MM.1S (cell line): ENCODE results near the gene PCED1B.

Experiments
- DNase-seq: peaks from one replicate; pipeline ENCODE4 v3.0.0-alpha.2; 2015
- H2AFZ ChIP-seq: fragments of 300-600 bp; sonication (generic); 2 replicates; pipeline ENCODE4 v1.6.0; 2016; ENCODE audit warnings: antibody characterized with exemption, low read length
- H3F3A ChIP-seq: fragments of 300-600 bp; sonication (generic); 2 replicates; pipeline ENCODE4 v1.6.1; 2016; ENCODE audit warnings: mild to moderate bottlenecking, antibody characterized with exemption, low read length, moderate library complexity, mixed read lengths; ENCODE audit not compliant: insufficient read depth
- H3K27ac ChIP-seq: fragments of 300-600 bp; sonication (generic); 2 replicates; pipeline ENCODE4 v1.5.1; 2016; ENCODE audit warnings: mild to moderate bottlenecking, low read length
- H3K27me3 ChIP-seq: fragments of 300-600 bp; sonication (generic); replicated peaks from 2 replicates; pipeline ENCODE4 v1.6.0; 2016; ENCODE audit warnings: low read length; ENCODE audit not compliant: insufficient read depth
- H3K36me3 ChIP-seq: fragments of 300-600 bp; sonication (generic); replicated peaks from 2 replicates; pipeline ENCODE4 v1.6.1; 2016; ENCODE audit warnings: mild to moderate bottlenecking, low read length, mixed read lengths; ENCODE audit not compliant: insufficient read depth
- H3K4me1 ChIP-seq: fragments of 300-600 bp; sonication (generic); 2 replicates; pipeline ENCODE4 v1.6.1; 2016; ENCODE audit warnings: low read length, mixed read lengths
- H3K4me2 ChIP-seq: fragments of 300-600 bp; sonication (generic); 2 replicates; pipeline ENCODE4 v1.6.0; 2016; ENCODE audit warnings: low read depth, low read length
- H3K4me3 ChIP-seq: fragments of 300-600 bp; sonication (generic); 2 replicates; pipeline ENCODE4 v1.5.1; 2016; ENCODE audit warnings: low read length, mixed read lengths
- H3K79me2 ChIP-seq: fragments of 300-600 bp; sonication (generic); 2 replicates; pipeline ENCODE4 v1.6.1; 2016; ENCODE audit warnings: mixed run types, low read length, mixed read lengths
- H3K9ac ChIP-seq: fragments of 300-600 bp; sonication (generic); 2 replicates; pipeline ENCODE4 v1.6.1; 2016; ENCODE audit warnings: low read length, mixed read lengths
- H3K9me2 ChIP-seq: fragments of 300-600 bp; sonication (generic); replicated peaks from 2 replicates; pipeline ENCODE4 v1.6.1; 2016; ENCODE audit warnings: mild to moderate bottlenecking, low read length, mixed read lengths; ENCODE audit not compliant: insufficient read depth
- H3K9me3 ChIP-seq: fragments of 300-600 bp; sonication (generic); replicated peaks from 2 replicates; pipeline ENCODE4 v1.6.1; 2016; ENCODE audit warnings: mild to moderate bottlenecking, low read length, mixed read lengths; ENCODE audit not compliant: insufficient read depth
- H4K20me1 ChIP-seq: fragments of 300-600 bp; sonication (generic); 2 replicates; pipeline ENCODE4 v1.6.1; 2016; ENCODE audit warnings: mild to moderate bottlenecking, low read length, moderate library complexity, mixed read lengths; ENCODE audit not compliant: insufficient read depth
- CTCF ChIP-seq: fragments of 300-600 bp; sonication (generic); IDR thresholded peaks from 2 replicates; pipeline ENCODE4 v1.5.1; 2016; ENCODE audit warnings: antibody characterized with exemption, low read length, mixed read lengths
- EZH2 ChIP-seq: fragments of 300-600 bp; sonication (generic); optimal IDR thresholded peaks from 2 replicates; pipeline ENCODE3; 2017; ENCODE audit warnings: low read depth, mild to moderate bottlenecking, antibody characterized with exemption, low read length, mixed read lengths
- EZH2phosphoT487 ChIP-seq: fragments of 300-600 bp; sonication (generic); IDR thresholded peaks from 2 replicates; pipeline ENCODE4 v1.6.1; 2018; ENCODE audit warnings: antibody characterized with exemption, low read length

PCED1B gene

GRCh38 chr12:47067771-47068431, 11.5 kb upstream of the PCED1B start:
- Histone ChIP-seq H3K4me2 (no peak overlapping the region), H3K27me3 (no peaks in the 10 kb centered on the region), H3K9me2 (no peaks in the 10 kb centered on the region), H3F3A (no peaks in the 10 kb centered on the region), H3K27ac (no peak overlapping the region), H4K20me1 (no peaks in the 10 kb centered on the region), H3K9ac (no peak overlapping the region), H3K4me3 (no peak overlapping the region), H2AFZ (no peak overlapping the region), H3K4me1 (no peaks in the 10 kb centered on the region), H3K9me3 (no peaks in the 10 kb centered on the region), H3K79me2 (no peaks in the 10 kb centered on the region), H3K36me3 (no peaks in the 10 kb centered on the region)
- no peak for DNase-seq
- TF ChIP-seq CTCF = no peak
- no peak for TF ChIP-seq EZH2
- TF ChIP-seq EZH2phosphoT487 = no peak

GRCh38 chr12:47068539-47068938, 10.9 kb upstream of the PCED1B start:
- no peak overlapping the region for H2AFZ ChIP-seq
- H3K27me3 ChIP-seq = no peaks in the 10 kb centered on the region
- H3K9me2 ChIP-seq = no peaks in the 10 kb centered on the region
- no peaks in the 10 kb centered on the region for H3K36me3 ChIP-seq
- no peak overlapping the region for H3K27ac ChIP-seq
- TF ChIP-seq EZH2phosphoT487 (no peak), CTCF (no peak), EZH2 (no peak)
- H3K9me3 ChIP-seq = no peaks in the 10 kb centered on the region
- no peaks in the 10 kb centered on the region for H3F3A ChIP-seq
- no peak for DNase-seq
- H3K4me3 ChIP-seq = no peak overlapping the region
- no peaks in the 10 kb centered on the region for H4K20me1 ChIP-seq
- no peak overlapping the region for H3K4me2 ChIP-seq
- H3K9ac ChIP-seq = no peak overlapping the region
- H3K4me1 ChIP-seq = no peaks in the 10 kb centered on the region
- H3K79me2 ChIP-seq = no peaks in the 10 kb centered on the region

GRCh38 chr12:47070310-47070709, 9.1 kb upstream of the PCED1B start:
- TF ChIP-seq CTCF = no peak
- TF ChIP-seq EZH2phosphoT487 = no peak
- TF ChIP-seq EZH2 = no peak
- Histone ChIP-seq H3K4me3 (no peak overlapping the region), H3K36me3 (no peaks in the 10 kb centered on the region), H3K79me2 (no peaks in the 10 kb centered on the region), H4K20me1 (no peaks in the 10 kb centered on the region), H3K27ac (no peak overlapping the region), H2AFZ (no peak overlapping the region), H3K9ac (no peak overlapping the region), H3F3A (no peaks in the 10 kb centered on the region), H3K4me2 (no peak overlapping the region), H3K9me2 (no peaks in the 10 kb centered on the region), H3K9me3 (no peaks in the 10 kb centered on the region), H3K4me1 (no peaks in the 10 kb centered on the region), H3K27me3 (no peaks in the 10 kb centered on the region)
- no peak for DNase-seq
